Right atrium auricular region (tissue), 2 donors: ENCODE measurements around the gene SEPTIN3. TPM values are rescaled to one million over a fixed set of nuclear protein-coding genes. Genes with fewer than 3 reads are reported as not detected.
"Not testable (repeated sequence)": the region's sequence is repeated elsewhere in the genome, so short reads cannot be mapped to it uniquely, and the experiment has no call there.

Experiments used
- DNase-seq: peaks from one replicate; pipeline ENCODE4 v3.0.0-alpha.2; 2019; ENCODE audit warnings: low spot score
- H3K27ac ChIP-seq, 2 donors: fragments of 200-600 bp; sonication (generic); 1 replicate in 1 of 2; 2 replicates in 1 of 2; pipeline ENCODE4 v1.5.1; 2016 to 2019
- H3K27me3 ChIP-seq, 2 donors: fragments of 200-600 bp; sonication (generic); one replicate each; pipeline versions ENCODE4 v1.5.1 to v1.6.0; 2017 to 2019
- H3K36me3 ChIP-seq: fragments of 200-600 bp; sonication (generic); one replicate; pipeline ENCODE4 v1.5.1; 2016
- H3K4me1 ChIP-seq, 2 donors: fragments of 200-600 bp; sonication (generic); one replicate each; pipeline versions ENCODE4 v1.5.1 to v1.6.0; 2017 to 2019
- H3K4me3 ChIP-seq, 2 donors: fragments of 200-600 bp; sonication (generic); 1 replicate in 1 of 2; 2 replicates in 1 of 2; pipeline ENCODE4 v1.5.1; 2017 to 2019; ENCODE audit warnings: mild to moderate bottlenecking in 1 of 2, moderate library complexity in 1 of 2
- H3K9me3 ChIP-seq, 2 donors: fragments of 200-600 bp; sonication (generic); one replicate each; pipeline ENCODE4 v1.5.1; 2019
- total RNA-seq, 2 donors: library from RNA; depleted of rRNA; stranded (reverse); fragments of >200 nt; gene quantifications; one replicate each; pipeline ENCODE4 v1.1.0, GENCODE V29; 2016
- TF ChIP-seq, protein P1 (sequence below), 2 donors: fragments of 200-600 bp; sonication (generic); IDR thresholded peaks; one replicate each; pipeline ENCODE4 v1.5.1; 2019; ENCODE audit warnings: antibody characterized with exemption in 2 of 2

SEPTIN3 gene
- total RNA-seq, 2 donors from 2014 or later, result 0.07 TPM; not detected in 1

- H3K27me3 ChIP-seq, result no peaks in the 10 kb centered on the region
- no peaks in the 10 kb centered on the region for H3K36me3 ChIP-seq
- TF ChIP-seq, protein P1, sequence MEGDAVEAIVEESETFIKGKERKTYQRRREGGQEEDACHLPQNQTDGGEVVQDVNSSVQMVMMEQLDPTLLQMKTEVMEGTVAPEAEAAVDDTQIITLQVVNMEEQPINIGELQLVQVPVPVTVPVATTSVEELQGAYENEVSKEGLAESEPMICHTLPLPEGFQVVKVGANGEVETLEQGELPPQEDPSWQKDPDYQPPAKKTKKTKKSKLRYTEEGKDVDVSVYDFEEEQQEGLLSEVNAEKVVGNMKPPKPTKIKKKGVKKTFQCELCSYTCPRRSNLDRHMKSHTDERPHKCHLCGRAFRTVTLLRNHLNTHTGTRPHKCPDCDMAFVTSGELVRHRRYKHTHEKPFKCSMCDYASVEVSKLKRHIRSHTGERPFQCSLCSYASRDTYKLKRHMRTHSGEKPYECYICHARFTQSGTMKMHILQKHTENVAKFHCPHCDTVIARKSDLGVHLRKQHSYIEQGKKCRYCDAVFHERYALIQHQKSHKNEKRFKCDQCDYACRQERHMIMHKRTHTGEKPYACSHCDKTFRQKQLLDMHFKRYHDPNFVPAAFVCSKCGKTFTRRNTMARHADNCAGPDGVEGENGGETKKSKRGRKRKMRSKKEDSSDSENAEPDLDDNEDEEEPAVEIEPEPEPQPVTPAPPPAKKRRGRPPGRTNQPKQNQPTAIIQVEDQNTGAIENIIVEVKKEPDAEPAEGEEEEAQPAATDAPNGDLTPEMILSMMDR (IDR thresholded peaks at IDR 0.05), result peak in 1 of 2 donors; percentile 11
- H3K4me1 ChIP-seq, result peaks cover 0 to 8% of the 10 kb centered on the region in 2 donors
- H3K9me3 ChIP-seq, result no peaks in the 10 kb centered on the region
- H3K4me3 ChIP-seq, result peak within 1 kb of the TSS; percentile 63 to 73
- peak within 1 kb of the TSS; percentile 7 to 45 for H3K27ac ChIP-seq
- DNase-seq, result peak; percentile 92
Measured at GRCh38 chr22:41946629-41947423, 22.4 kb upstream of the SEPTIN3 start, which contains the start of gene CENPM. Gene CENPM, minus strand, starts transcription at chr22:41947152. Its CDS starts 76 bp downstream, at chr22:41947076.

DNA sequence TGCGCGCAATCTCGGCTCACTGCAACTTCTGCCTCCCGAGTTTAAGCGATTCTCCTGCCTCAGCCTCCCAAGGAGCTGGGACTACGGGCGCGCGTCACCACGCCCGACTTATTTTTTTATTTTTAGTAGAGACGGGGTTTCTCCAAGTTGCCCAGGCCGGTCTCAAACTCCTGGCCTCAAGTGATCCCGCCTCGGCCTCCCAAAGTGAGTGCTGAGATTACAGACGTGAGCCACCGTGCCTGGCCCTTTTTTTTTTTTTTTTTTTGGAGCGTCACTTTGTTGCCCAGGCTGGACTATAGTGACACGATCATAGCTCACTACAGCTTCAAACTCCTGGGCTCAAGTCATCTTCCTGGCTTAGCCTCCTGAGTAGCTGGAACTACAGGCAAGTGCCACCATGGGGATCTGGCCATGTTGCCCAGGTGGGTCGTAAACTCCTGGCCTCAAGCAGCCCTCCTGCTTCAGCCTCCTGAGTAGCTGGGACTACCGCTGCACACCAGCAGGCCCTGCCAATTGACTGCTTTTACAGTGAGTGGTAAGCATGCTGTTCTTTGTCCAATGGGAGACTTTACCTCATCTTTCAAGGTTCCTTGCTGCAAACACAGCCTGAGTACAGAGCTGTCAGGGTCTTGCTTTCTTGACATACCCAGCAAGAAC lies 21.7 kb upstream of the SEPTIN3 start:
- H3K36me3 ChIP-seq, result no peaks in the 10 kb centered on the region
- no peak for DNase-seq
- TF ChIP-seq, protein P1 (IDR thresholded peaks at IDR 0.05), result no peak
- no peaks in the 10 kb centered on the region for H3K27me3 ChIP-seq
- H3K4me3 ChIP-seq, result peak overlapping the region in 1 of 2 donors; percentile 73
- no peaks in the 10 kb centered on the region for H3K9me3 ChIP-seq
- peak overlapping the region; percentile 7 to 45 for H3K27ac ChIP-seq
- H3K4me1 ChIP-seq, result peaks cover 0 to 8% of the 10 kb centered on the region in 2 donors

DNA sequence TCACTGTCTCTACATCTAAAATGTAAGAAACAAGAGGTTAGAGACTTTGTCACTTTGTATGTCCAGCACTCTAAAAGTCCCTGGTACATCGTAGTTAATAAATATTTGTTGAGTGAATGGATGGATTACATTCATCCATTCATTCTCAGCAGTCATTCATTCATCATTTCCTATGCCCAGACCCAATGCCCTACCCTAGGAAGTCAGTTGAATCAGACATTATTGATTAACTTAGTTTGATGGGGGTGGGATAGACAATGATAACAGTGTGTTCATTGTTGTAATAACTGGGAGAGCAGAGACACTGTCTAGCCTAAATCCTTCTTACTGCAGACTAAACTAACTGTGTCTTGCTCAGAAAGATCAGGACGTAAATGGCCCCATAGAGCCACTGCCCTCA lies 21.1 kb upstream of the SEPTIN3 start:
- DNase-seq, result no peak
- Histone ChIP-seq H3K4me1 (peaks cover 0 to 8% of the 10 kb centered on the region in 2 donors), H3K36me3 (no peaks in the 10 kb centered on the region), H3K9me3 (no peaks in the 10 kb centered on the region), H3K27ac (no peak overlapping the region), H3K27me3 (no peaks in the 10 kb centered on the region), H3K4me3 (no peak overlapping the region)
- TF ChIP-seq, protein P1 (IDR thresholded peaks at IDR 0.05), result no peak

DNA sequence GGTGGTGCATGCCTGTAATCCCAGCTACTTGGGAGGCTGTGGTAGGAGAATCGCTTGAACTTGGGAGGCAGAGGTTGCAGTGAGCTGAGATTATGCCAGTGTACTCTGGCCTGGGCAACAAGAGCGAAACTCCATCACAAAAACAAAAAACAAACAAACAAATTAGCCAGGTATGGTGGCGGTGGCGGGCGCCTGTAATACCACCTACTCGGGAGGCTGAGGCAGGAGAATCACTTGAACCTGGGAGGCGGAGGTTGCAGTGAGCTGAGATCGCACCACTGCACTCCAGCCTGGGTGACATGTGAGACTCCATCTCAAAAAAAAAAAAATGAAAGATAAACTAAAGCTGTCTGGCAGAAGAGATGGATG lies 20.3 kb upstream of the SEPTIN3 start:
- H3K9me3 ChIP-seq, H3K4me3 ChIP-seq, H3K36me3 ChIP-seq, H3K27me3 ChIP-seq, DNase-seq, H3K27ac ChIP-seq, H3K4me1 ChIP-seq: not testable (repeated sequence)

- DNase-seq, result no peak
- H3K36me3 ChIP-seq, result no peaks in the 10 kb centered on the region
- H3K4me3 ChIP-seq, result no peak overlapping the region
- no peak overlapping the region for H3K27ac ChIP-seq
- TF ChIP-seq, protein P1 (IDR thresholded peaks at IDR 0.05), result no peak
- no peaks in the 10 kb centered on the region for H3K27me3 ChIP-seq
- no peaks in the 10 kb centered on the region for H3K9me3 ChIP-seq
- H3K4me1 ChIP-seq, result peaks cover 0 to 8% of the 10 kb centered on the region in 2 donors
Measured at GRCh38 chr22:41949297-41949965, 19.8 kb upstream of the SEPTIN3 start.
